HepG2 (cell line): ENCODE data around the gene NAV2. TPM values are rescaled to one million over a fixed set of nuclear protein-coding genes. Genes with fewer than 3 reads are reported as not detected.
"Not testable (repeated sequence)": the region's sequence is repeated elsewhere in the genome, so short reads cannot be mapped to it uniquely, and the experiment has no call there.

Experiments used
- ATAC-seq: fragments of 200-7000 bp; cut with Tn5 transposase; 3 replicates; pipeline ENCODE4 v1.9.1; 2020; ENCODE audit warnings: mild to moderate bottlenecking, moderate library complexity
- BruUV-seq: library from RNA; stranded (reverse); fragments of 400-500 nt; replicated peaks from 2 replicates; lab custom pipeline; 2021; lab: Mats Ljungman, UMichigan
- CTCF ChIA-PET: fragments of 300-600 bp; formaldehyde crosslinking; extraction: SDS; loops from one replicate; lab custom pipeline; 2021; ENCODE audit warnings: low total read pairs, inconsistent platforms, low intra/inter-chr PET ratio; lab: Yijun Ruan, JAX
- POLR2A ChIA-PET: fragments of 350-600 bp; sonication (Branson Sonifier 250); formaldehyde crosslinking; loops from one replicate; lab custom pipeline; 2020; ENCODE audit warnings: antibody characterized with exemption, inconsistent platforms; lab: Yijun Ruan, JAX
- DNase-seq: peaks from one replicate; pipeline ENCODE4 v3.0.0-alpha.2; 2015; ENCODE audit warnings: low spot score
- FAIRE-seq: peaks from 3 replicates; lab custom pipeline; 2011; peaks lifted over from hg19 to GRCh38; lab: Jason Lieb, UNC
- H2AFZ ChIP-seq: one replicate; pipeline ENCODE4 v1.6.1; 2011; ENCODE audit warnings: low read length, inconsistent platforms
- H3K27ac ChIP-seq: fragments of 300-600 bp; 3 replicates; pipeline ENCODE4 v1.8.0; 2011; ENCODE audit warnings: mixed run types, mild to moderate bottlenecking, mixed read lengths, low read length, inconsistent platforms; ENCODE audit not compliant: insufficient read depth; ENCODE audit errors: extremely low read length
- H3K27me3 ChIP-seq, 2 experiments: fragments of 200-600 bp in 1 of 2; 2 replicates in 1 of 2; 3 replicates in 1 of 2; pipeline versions ENCODE4 v1.6.0 to v1.8.0; 2011; ENCODE audit warnings: low read length in 2 of 2, mild to moderate bottlenecking in 2 of 2, moderate library complexity in 2 of 2, inconsistent platforms in 1 of 2; ENCODE audit not compliant: insufficient read depth in 2 of 2, control insufficient read depth in 1 of 2
- H3K36me3 ChIP-seq, 2 experiments: fragments of 200-600 bp in 1 of 2; replicated peaks in 1 of 2; 2 replicates in 1 of 2; 3 replicates in 1 of 2; pipeline versions ENCODE4 v1.5.1 to v1.8.0; 2011; ENCODE audit warnings: low read length in 2 of 2, inconsistent platforms in 1 of 2; ENCODE audit not compliant: insufficient read depth in 2 of 2, control insufficient read depth in 1 of 2
- H3K4me1 ChIP-seq: 2 replicates; pipeline ENCODE4 v1.5.1; 2012; ENCODE audit warnings: low read length, inconsistent platforms; ENCODE audit not compliant: insufficient read depth
- H3K4me2 ChIP-seq: 2 replicates; pipeline ENCODE4 v1.6.0; 2011; ENCODE audit warnings: low read depth, low read length, inconsistent platforms
- H3K4me3 ChIP-seq, 3 experiments: fragments of 200-600 bp in 1 of 3; sonication (generic), shearing (Covaris generic) in 1 of 3; replicated peaks in 1 of 3; 2 replicates each; pipeline ENCODE4 v1.5.1; 2011 to 2016; ENCODE audit warnings: low read length in 3 of 3, inconsistent platforms in 2 of 3, low read depth in 2 of 3, mild to moderate bottlenecking in 2 of 3, control low read depth in 1 of 3, mixed read lengths in 1 of 3; ENCODE audit not compliant: insufficient read depth in 1 of 3
- H3K79me2 ChIP-seq: one replicate; pipeline ENCODE4 v1.6.1; 2011; ENCODE audit warnings: low read length, inconsistent platforms; ENCODE audit not compliant: insufficient read depth
- H3K9ac ChIP-seq: 2 replicates; pipeline ENCODE4 v1.6.0; 2011; ENCODE audit warnings: mild to moderate bottlenecking, low read depth, low read length, inconsistent platforms; ENCODE audit not compliant: insufficient read depth
- H3K9me3 ChIP-seq: 2 replicates; pipeline ENCODE4 v1.5.1; 2012; ENCODE audit warnings: mild to moderate bottlenecking, low read length
- H4K20me1 ChIP-seq: 2 replicates; pipeline ENCODE4 v1.6.0; 2011; ENCODE audit warnings: inconsistent platforms, mild to moderate bottlenecking, low read length, moderate library complexity; ENCODE audit not compliant: insufficient read depth
- HOXD1 ChIP-seq: sonication (generic); formaldehyde crosslinking; IDR thresholded peaks from 2 replicates; pipeline ENCODE4 v1.5.0; 2020; ENCODE audit warnings: missing genetic modification reagents
- ISL2 ChIP-seq: sonication (generic); formaldehyde crosslinking; IDR thresholded peaks from 2 replicates; pipeline ENCODE4 v1.5.0; 2020; ENCODE audit warnings: missing genetic modification reagents
- KAT2B ChIP-seq: fragments of 150-350 bp; IDR thresholded peaks from 2 replicates; pipeline ENCODE4 v1.6.1; 2014; ENCODE audit warnings: low read depth, low read length, borderline replicate concordance
- KLF13 ChIP-seq: sonication (generic); formaldehyde crosslinking; IDR thresholded peaks from 2 replicates; pipeline ENCODE4 v1.4.0; 2020; ENCODE audit warnings: mild to moderate bottlenecking, missing genetic modification reagents
- NFATC3 ChIP-seq: sonication (generic); formaldehyde crosslinking; IDR thresholded peaks from 2 replicates; pipeline ENCODE4 v1.5.1; 2020; ENCODE audit warnings: mild to moderate bottlenecking, missing genetic modification reagents
- RBM22 ChIP-seq: fragments of 200-400 bp; formaldehyde crosslinking; optimal IDR thresholded peaks from 2 replicates; pipeline ENCODE3; 2017; ENCODE audit warnings: mild to moderate bottlenecking, low read length, moderate library complexity
- SYNCRIP ChIP-seq: fragments of 200-400 bp; formaldehyde crosslinking; IDR thresholded peaks from 2 replicates; pipeline ENCODE4 v1.6.1; 2018; ENCODE audit warnings: mild to moderate bottlenecking, low read depth, low read length; ENCODE audit not compliant: insufficient read depth
- U2AF1 ChIP-seq: fragments of 200-400 bp; formaldehyde crosslinking; optimal IDR thresholded peaks from 2 replicates; pipeline ENCODE3; 2017; ENCODE audit warnings: mild to moderate bottlenecking, low read depth, low read length
- ZNF253 ChIP-seq: sonication (generic); formaldehyde crosslinking; IDR thresholded peaks from 2 replicates; pipeline ENCODE4 v1.8.0; 2022; ENCODE audit warnings: mild to moderate bottlenecking, missing genetic modification reagents, borderline replicate concordance
- ZNF674 ChIP-seq: sonication (generic); formaldehyde crosslinking; IDR thresholded peaks from 2 replicates; pipeline ENCODE4 v1.5.0; 2020; ENCODE audit warnings: low read depth, mild to moderate bottlenecking, missing genetic modification reagents
- WGBS: methylation state at CpG from one replicate; pipeline ENCODE4 v1.1.6; 2017; ENCODE audit warnings: low lambda C conversion rate; 5-methylcytosine and 5-hydroxymethylcytosine counted together
- in situ Hi-C: cut with HindIII; loops from 2 replicates; pipeline ENCODE4 v1.10.0; 2017; ENCODE audit warnings: low pct_unique_long_range_greater_than_20kb; ENCODE audit not compliant: extremely low pct_ligation_motif_present
- intact Hi-C: fragments of 100-400 bp; cut with micrococcal nuclease; formaldehyde crosslinking; loops from one replicate; pipeline ENCODE4 v1.10.0; 2022; ENCODE audit not compliant: unreplicated experiment
- polyA plus RNA-seq, 8 experiments: library from polyadenylated mRNA; depleted of rRNA in 3 of 8; stranded (reverse) in 7 of 8; unstranded in 1 of 8; fragments of >200 nt; fragmentation: Illumina TruSeq in 4 of 8; extraction: Trizol in 4 of 8; gene quantifications; 2 replicates each; pipeline versions ENCODE4 v1.2.1 to v1.2.3, GENCODE V29; 2011 to 2016; ENCODE audit warnings: low read depth in 4 of 8, missing spikeins in 1 of 8, mixed read lengths in 1 of 8; ENCODE audit not compliant: insufficient read depth in 1 of 8
- total RNA-seq, 5 experiments: library from RNA; depleted of rRNA; stranded (reverse); fragments of >200 nt; fragmentation: Illumina TruSeq; extraction: Trizol; gene quantifications; 2 replicates each; pipeline ENCODE4 v1.2.3, GENCODE V29; 2016; ENCODE audit warnings: low read depth in 1 of 5
- TF ChIP-seq, protein P1 (sequence below): sonication (generic); formaldehyde crosslinking; IDR thresholded peaks from 2 replicates; pipeline ENCODE4 v1.8.0; 2022; ENCODE audit warnings: low read depth, missing genetic modification reagents

NAV2 gene
- total and polyA plus RNA-seq, 2 of the 13 experiments (the other 11 are each of a cell fraction or from before 2014, with no cell fraction given) = 9.3 to 34.6 TPM

- TF ChIP-seq SYNCRIP (no peak), KLF13 (CRISPR knock-in tag) (no peak), U2AF1 (no peak), HOXD1 (no peak), ZNF674 (CRISPR knock-in tag) (no peak), ISL2 (CRISPR knock-in tag) (no peak), ZNF253 (no peak), NFATC3 (no peak), KAT2B (no peak), RBM22 (no peak)
- TF ChIP-seq, protein P1, sequence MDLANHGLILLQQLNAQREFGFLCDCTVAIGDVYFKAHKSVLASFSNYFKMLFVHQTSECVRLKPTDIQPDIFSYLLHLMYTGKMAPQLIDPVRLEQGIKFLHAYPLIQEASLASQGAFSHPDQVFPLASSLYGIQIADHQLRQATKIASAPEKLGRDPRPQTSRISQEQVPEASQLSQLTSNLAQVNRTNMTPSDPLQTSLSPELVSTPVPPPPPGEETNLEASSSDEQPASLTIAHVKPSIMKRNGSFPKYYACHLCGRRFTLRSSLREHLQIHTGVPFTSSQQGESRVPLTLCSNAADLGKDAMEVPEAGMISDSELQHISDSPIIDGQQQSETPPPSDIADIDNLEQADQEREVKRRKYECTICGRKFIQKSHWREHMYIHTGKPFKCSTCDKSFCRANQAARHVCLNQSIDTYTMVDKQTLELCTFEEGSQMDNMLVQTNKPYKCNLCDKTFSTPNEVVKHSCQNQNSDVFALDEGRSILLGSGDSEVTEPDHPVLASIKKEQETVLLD = no peak
Measured at GRCh38 chr11:19924716-19925115, 212.1 kb downstream of the NAV2 start (continued).

GRCh38 chr11:19927403-19927802 lies 214.8 kb downstream of the NAV2 start:
- H3K79me2 ChIP-seq, H3K9ac ChIP-seq, H2AFZ ChIP-seq, H3K27ac ChIP-seq, ATAC-seq, H3K9me3 ChIP-seq, BruUV-seq, H3K36me3 ChIP-seq, in situ Hi-C loops, intact Hi-C loops, H3K27me3 ChIP-seq, FAIRE-seq, POLR2A ChIA-PET, CTCF ChIA-PET, H3K4me2 ChIP-seq, DNase-seq, H3K4me3 ChIP-seq, H4K20me1 ChIP-seq: not testable (repeated sequence)
- H3K4me1 ChIP-seq = peaks cover 25% of the 10 kb centered on the region
- 97% methylated on average over 2 of the region's 2 CpGs for WGBS
